ENCODE results near the gene CXCL17. TPM values are rescaled to one million over a fixed set of nuclear protein-coding genes. Genes with fewer than 3 reads are reported as not detected.

The CXCL17 gene
- total RNA-seq, 2 donors from 2014 or later = not detected

DNA sequence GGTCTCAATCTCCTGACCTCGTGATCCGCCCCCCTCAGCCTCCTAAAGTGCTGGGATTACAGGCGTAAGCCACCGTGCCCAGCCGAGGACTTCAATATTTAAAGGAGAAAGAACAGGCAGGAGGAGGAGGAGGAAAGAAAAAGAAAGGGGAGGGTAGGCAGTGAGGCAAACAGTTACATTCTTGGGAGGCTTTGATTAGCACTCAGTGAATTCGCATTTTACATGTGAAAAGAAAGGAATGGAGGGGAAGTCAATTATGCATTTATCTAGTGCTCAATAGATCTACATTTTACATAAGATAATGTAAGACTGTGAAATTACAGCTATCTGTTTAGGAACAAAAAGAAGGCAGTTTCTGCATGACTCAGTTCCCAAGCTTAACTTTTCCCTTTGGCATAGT is 30.9 kb upstream of the CXCL17 start:
- Histone ChIP-seq H3K27me3 (no peaks in the 10 kb centered on the region), H3K9me3 (no peaks in the 10 kb centered on the region), H3K36me3 (no peaks in the 10 kb centered on the region), H3K27ac (no peak overlapping the region), H3K4me1 (no peaks in the 10 kb centered on the region), H3K4me3 (no peak overlapping the region)
- TF ChIP-seq, protein P1, sequence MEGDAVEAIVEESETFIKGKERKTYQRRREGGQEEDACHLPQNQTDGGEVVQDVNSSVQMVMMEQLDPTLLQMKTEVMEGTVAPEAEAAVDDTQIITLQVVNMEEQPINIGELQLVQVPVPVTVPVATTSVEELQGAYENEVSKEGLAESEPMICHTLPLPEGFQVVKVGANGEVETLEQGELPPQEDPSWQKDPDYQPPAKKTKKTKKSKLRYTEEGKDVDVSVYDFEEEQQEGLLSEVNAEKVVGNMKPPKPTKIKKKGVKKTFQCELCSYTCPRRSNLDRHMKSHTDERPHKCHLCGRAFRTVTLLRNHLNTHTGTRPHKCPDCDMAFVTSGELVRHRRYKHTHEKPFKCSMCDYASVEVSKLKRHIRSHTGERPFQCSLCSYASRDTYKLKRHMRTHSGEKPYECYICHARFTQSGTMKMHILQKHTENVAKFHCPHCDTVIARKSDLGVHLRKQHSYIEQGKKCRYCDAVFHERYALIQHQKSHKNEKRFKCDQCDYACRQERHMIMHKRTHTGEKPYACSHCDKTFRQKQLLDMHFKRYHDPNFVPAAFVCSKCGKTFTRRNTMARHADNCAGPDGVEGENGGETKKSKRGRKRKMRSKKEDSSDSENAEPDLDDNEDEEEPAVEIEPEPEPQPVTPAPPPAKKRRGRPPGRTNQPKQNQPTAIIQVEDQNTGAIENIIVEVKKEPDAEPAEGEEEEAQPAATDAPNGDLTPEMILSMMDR (IDR thresholded peaks at IDR 0.05) = no peak
- no peak for DNase-seq (ENCODE audit: low spot score)

DNA sequence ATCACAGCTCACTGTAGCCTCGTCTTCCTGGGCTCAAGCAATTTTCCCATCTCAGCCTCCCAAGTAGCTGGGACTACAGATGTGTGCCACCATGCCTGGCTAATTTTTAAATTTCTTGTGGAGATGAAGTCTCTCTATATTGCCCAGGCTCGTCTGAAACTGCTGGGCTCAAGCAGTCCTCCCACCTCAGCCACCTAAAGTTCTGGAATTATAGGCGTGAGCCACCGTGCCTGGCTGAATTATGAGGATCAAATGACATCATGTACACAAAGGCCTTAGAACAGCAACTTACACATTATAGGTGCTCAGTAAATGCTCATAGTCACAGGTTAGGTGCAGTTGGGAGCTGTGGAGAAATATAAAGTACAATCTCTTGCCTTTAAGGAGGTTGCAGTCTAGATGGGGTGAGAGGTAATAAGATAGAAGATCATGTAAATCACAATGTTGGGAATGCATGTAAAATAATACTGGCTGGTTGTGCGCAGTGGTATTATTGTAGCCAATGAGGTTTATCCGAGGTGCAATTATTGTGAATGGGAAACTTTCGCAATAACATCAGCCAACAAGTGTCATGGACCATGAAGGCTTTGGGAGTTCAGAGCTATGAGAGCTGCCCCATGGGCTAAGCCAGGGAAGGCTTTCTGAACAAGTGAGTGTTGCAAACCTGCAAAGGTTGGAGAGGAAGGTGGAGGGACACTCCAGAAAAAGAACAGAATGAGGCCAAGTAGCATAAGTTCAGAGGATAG is 29.8 kb upstream of the CXCL17 start:
- Histone ChIP-seq H3K27ac (no peak overlapping the region), H3K9me3 (no peaks in the 10 kb centered on the region), H3K27me3 (no peaks in the 10 kb centered on the region), H3K4me3 (no peak overlapping the region), H3K36me3 (no peaks in the 10 kb centered on the region), H3K4me1 (no peaks in the 10 kb centered on the region)
- no peak for DNase-seq (ENCODE audit: low spot score)
- TF ChIP-seq, protein P1 (IDR thresholded peaks at IDR 0.05) = no peak

DNA sequence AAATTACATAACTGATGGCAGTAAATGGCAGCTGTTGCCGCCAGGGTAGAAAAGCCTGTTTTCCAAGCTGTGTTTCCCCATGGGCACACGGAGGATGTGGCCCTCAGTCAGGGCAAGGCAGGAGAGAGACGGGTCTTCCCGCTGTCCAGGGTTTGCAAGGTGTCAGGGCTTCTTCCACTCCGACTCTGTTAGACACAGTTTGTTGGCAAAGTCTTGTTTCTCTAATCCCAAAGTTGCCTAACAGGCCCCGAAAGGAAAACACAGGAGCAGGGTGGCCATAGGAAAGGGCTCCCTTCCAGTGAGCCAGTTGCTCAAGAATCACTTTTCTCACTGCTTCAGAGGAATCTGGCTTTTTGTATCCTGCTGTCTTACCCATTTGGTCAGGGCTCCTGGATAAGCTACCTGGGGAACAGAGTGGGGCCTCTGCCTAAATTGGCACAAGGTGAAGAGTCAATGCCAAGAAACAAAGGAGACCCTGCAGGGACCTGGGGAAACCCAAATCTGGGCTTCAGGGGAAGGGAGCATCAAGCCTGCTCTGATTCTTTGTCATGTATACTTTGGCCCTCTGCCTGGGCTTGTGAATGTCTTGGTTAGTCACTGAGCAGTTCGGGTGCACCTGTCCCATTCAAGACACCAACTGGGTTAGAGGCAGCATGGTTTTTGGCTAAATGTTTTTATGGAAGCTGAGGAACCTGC is 29.0 kb upstream of the CXCL17 start:
- TF ChIP-seq, protein P1 (IDR thresholded peaks at IDR 0.05) = no peak
- Histone ChIP-seq H3K36me3 (no peaks in the 10 kb centered on the region), H3K9me3 (no peaks in the 10 kb centered on the region), H3K4me3 (no peak overlapping the region), H3K4me1 (no peaks in the 10 kb centered on the region), H3K27ac (no peak overlapping the region), H3K27me3 (no peaks in the 10 kb centered on the region)
- no peak for DNase-seq (ENCODE audit: low spot score)

DNA sequence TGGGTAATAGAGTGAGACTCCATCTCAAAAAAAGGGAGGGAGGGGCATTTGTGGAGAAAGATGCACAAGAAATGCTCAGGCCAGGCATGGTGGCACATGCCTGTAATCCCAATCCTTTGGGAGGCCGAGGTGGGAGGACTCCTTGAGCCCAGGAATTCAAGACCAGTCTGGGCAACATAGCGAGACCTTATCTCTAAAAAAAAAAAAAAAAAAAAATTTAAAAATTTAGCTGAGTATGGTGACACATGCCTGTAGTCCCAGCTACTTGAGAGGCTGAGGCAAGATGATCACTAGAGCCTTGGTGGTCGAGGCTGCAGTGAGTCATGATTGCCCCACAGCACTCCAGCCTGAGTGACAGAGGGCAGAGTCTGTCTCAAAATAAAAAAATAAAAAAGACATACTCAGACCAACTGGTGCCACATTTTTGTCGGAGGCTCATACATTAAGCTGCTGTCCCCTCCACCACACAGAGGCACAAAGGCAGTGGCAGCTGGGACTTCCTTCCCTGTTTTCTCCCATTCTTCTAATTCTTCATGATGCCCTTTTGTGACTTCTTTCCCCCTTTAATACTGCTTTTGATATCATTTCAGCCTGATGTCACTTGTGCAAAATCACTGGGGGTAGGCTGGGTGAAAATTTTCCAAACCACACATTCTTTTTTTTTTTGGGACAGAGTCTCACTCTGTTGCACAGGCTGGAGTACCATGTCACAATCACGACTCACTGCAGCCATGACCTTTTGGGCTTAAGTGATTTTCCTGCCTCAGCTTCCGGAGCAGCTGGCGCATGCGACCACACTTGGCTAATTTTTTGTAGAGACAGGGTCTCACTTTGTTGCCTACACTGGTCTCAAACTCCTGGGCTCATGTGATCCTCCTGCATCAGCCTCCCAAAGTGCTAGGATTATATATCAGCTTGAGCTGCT is 26.8 kb upstream of the CXCL17 start:
- no peak for DNase-seq (ENCODE audit: low spot score)
- no peaks in the 10 kb centered on the region for H3K9me3 ChIP-seq
- no peaks in the 10 kb centered on the region for H3K36me3 ChIP-seq
- no peak overlapping the region for H3K4me3 ChIP-seq
- no peaks in the 10 kb centered on the region for H3K27me3 ChIP-seq
- peaks cover 0 to 12% of the 10 kb centered on the region in 2 donors for H3K4me1 ChIP-seq
- no peak overlapping the region for H3K27ac ChIP-seq
- TF ChIP-seq, protein P1 (IDR thresholded peaks at IDR 0.05) = no peak

DNA sequence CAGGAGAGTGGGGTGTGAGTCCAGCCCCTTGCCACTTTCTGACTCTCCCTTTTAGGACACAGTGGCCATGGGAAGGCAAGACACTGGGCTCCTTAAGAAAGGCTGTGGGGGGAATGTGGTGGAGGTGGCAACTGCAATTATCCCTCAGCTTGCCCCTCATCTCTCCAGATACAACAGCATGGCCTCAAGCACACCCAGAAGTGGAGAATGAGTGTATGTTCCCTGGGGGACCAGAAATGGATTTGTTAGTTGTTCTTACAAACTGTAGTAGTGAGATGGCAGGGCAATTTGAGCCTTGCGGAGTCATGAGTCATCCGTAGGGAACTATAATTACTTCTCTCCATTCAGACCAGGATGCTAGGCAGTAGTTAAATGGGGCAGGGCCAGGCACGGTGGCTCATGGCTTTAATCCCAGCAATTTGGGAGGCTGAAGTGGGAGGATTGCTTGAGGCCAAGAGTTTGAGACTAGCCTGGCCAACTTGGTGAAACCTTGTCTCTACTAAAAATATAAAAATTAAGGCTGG is 25.6 kb upstream of the CXCL17 start:
- Histone ChIP-seq H3K36me3 (no peaks in the 10 kb centered on the region), H3K27me3 (no peaks in the 10 kb centered on the region), H3K27ac (no peak overlapping the region), H3K9me3 (no peaks in the 10 kb centered on the region), H3K4me3 (no peak overlapping the region), H3K4me1 (peaks cover 0 to 12% of the 10 kb centered on the region in 2 donors)
- TF ChIP-seq, protein P1 (IDR thresholded peaks at IDR 0.05) = no peak
- no peak for DNase-seq (ENCODE audit: low spot score)
